Measurements from ENCODE around the gene APOH.

The APOH gene

GRCh38 chr17:66191593-66192377 lies 37.4 kb downstream of the APOH start, which contains the start of gene CEP112:
Gene CEP112, minus strand, starts transcription at chr17:66192133.
- DNase-seq: peak; percentile 92

- DNase-seq: peak; percentile 27
Measured at GRCh38 chr17:66190738-66191592, 38.2 kb downstream of the APOH start.

GRCh38 chr17:66187718-66188117 lies 41.5 kb downstream of the APOH start:
- no peak for DNase-seq

- no peak for DNase-seq
Measured at GRCh38 chr17:66185862-66186261, 43.4 kb downstream of the APOH start.

- no peak for DNase-seq
Measured at GRCh38 chr17:66184392-66184791, 44.8 kb downstream of the APOH start.

GRCh38 chr17:66183529-66183928 lies 45.7 kb downstream of the APOH start:
- no peak for DNase-seq

GRCh38 chr17:66178642-66179041 lies 50.6 kb downstream of the APOH start:
- no peak for DNase-seq

GRCh38 chr17:66177048-66177447 lies 52.2 kb downstream of the APOH start:
- no peak for DNase-seq

GRCh38 chr17:66175892-66176291 lies 53.3 kb downstream of the APOH start:
- no peak for DNase-seq

GRCh38 chr17:66172691-66173223 lies 56.5 kb downstream of the APOH start:
- DNase-seq: no peak

- no peak for DNase-seq
Measured at GRCh38 chr17:66172144-66172543, 57.1 kb downstream of the APOH start.

GRCh38 chr17:66171692-66172091 lies 57.5 kb downstream of the APOH start:
- no peak for DNase-seq

GRCh38 chr17:66171172-66171571 lies 58.0 kb downstream of the APOH start:
- no peak for DNase-seq

- DNase-seq: no peak
Measured at GRCh38 chr17:66169839-66170238, 59.4 kb downstream of the APOH start.

- no peak for DNase-seq
Measured at GRCh38 chr17:66167189-66167815, 61.9 kb downstream of the APOH start.

GRCh38 chr17:66165537-66166123 lies 63.6 kb downstream of the APOH start:
- DNase-seq: no peak
